Osteocyte (in vitro differentiated cells): Measurements from ENCODE around the gene TMEM147. TPM values are rescaled to one million over a fixed set of nuclear protein-coding genes. Genes with fewer than 3 reads are reported as not detected.

Experiments used
- DNase-seq: peaks from one replicate; pipeline ENCODE4 v3.0.0; 2021; ENCODE audit warnings: mixed read lengths; ENCODE audit not compliant: unreplicated experiment; ENCODE audit errors: extremely low spot score
- H3K27ac Mint-ChIP-seq: one replicate; pipeline ENCODE4 v1.8.0; 2021; ENCODE audit warnings: mild to moderate bottlenecking, mixed read lengths; ENCODE audit not compliant: unreplicated experiment
- H3K27me3 Mint-ChIP-seq: one replicate; pipeline ENCODE4 v1.8.0; 2021; ENCODE audit warnings: mixed read lengths; ENCODE audit not compliant: unreplicated experiment
- H3K36me3 Mint-ChIP-seq: one replicate; pipeline ENCODE4 v1.8.0; 2021; ENCODE audit warnings: mixed read lengths; ENCODE audit not compliant: unreplicated experiment
- H3K4me1 Mint-ChIP-seq: one replicate; pipeline ENCODE4 v1.8.0; 2021; ENCODE audit warnings: mixed read lengths; ENCODE audit not compliant: unreplicated experiment
- H3K4me3 Mint-ChIP-seq: one replicate; pipeline ENCODE4 v1.8.0; 2021; ENCODE audit warnings: mild to moderate bottlenecking, moderate library complexity, mixed read lengths; ENCODE audit not compliant: unreplicated experiment
- H3K9me3 Mint-ChIP-seq: one replicate; pipeline ENCODE4 v1.8.0; 2021; ENCODE audit warnings: mixed read lengths; ENCODE audit not compliant: unreplicated experiment
- CTCF ChIP-seq: fragments of 200-600 bp; sonication (generic); IDR thresholded peaks from 2 replicates; pipeline ENCODE4 v1.5.0; 2021; ENCODE audit warnings: antibody characterized with exemption, mild to moderate bottlenecking, moderate library complexity
- total RNA-seq: library from RNA; stranded (reverse); gene quantifications from 2 replicates; pipeline ENCODE4 v1.2.1, GENCODE V29; 2021

The TMEM147 gene
- total RNA-seq, 1 donor from 2014 or later, result 110 TPM

- H3K27ac Mint-ChIP-seq, result no peak within 1 kb of the TSS
- no peaks in the 10 kb centered on the region for H3K9me3 Mint-ChIP-seq
- no peak within 1 kb of the TSS for H3K4me3 Mint-ChIP-seq
- peaks cover 34% of the 10 kb centered on the region for H3K27me3 Mint-ChIP-seq
- DNase-seq, result no peak
- H3K36me3 Mint-ChIP-seq, result no peaks in the 10 kb centered on the region
- no peak for TF ChIP-seq CTCF
- H3K4me1 Mint-ChIP-seq, result peaks cover 15% of the 10 kb centered on the region
Measured at GRCh38 chr19:35513628-35514281, 31.7 kb upstream of the TMEM147 start, which contains the start of gene DMKN. TSS of gene DMKN (minus strand) at chr19:35513649. CDS start at chr19:35513475, 174 bp downstream.

GRCh38 chr19:35514282-35514809 is 31.1 kb upstream of the TMEM147 start:
- Mint-ChIP-seq H3K4me1 (peaks cover 17% of the 10 kb centered on the region), H3K27me3 (peaks cover 28% of the 10 kb centered on the region), H3K36me3 (no peaks in the 10 kb centered on the region), H3K4me3 (no peak overlapping the region), H3K9me3 (no peaks in the 10 kb centered on the region), H3K27ac (no peak overlapping the region)
- no peak for DNase-seq
- TF ChIP-seq CTCF, result no peak

GRCh38 chr19:35516310-35516709 is 29.1 kb upstream of the TMEM147 start:
- Mint-ChIP-seq H3K4me1 (peaks cover 10% of the 10 kb centered on the region), H3K27ac (no peak overlapping the region), H3K36me3 (no peaks in the 10 kb centered on the region), H3K9me3 (no peaks in the 10 kb centered on the region), H3K4me3 (no peak overlapping the region), H3K27me3 (peaks cover 15% of the 10 kb centered on the region)
- no peak for DNase-seq
- no peak for TF ChIP-seq CTCF

GRCh38 chr19:35517342-35517741 is 28.1 kb upstream of the TMEM147 start:
- H3K9me3 Mint-ChIP-seq, result no peaks in the 10 kb centered on the region
- TF ChIP-seq CTCF, result no peak

GRCh38 chr19:35518313-35518712 is 27.1 kb upstream of the TMEM147 start:
- no peak for DNase-seq
- peaks cover 10% of the 10 kb centered on the region for H3K4me1 Mint-ChIP-seq
- H3K9me3 Mint-ChIP-seq, result no peaks in the 10 kb centered on the region
- H3K4me3 Mint-ChIP-seq, result no peak overlapping the region
- H3K27ac Mint-ChIP-seq, result peak overlapping the region; percentile 25
- no peak for TF ChIP-seq CTCF
- peaks cover 6% of the 10 kb centered on the region for H3K27me3 Mint-ChIP-seq
- no peaks in the 10 kb centered on the region for H3K36me3 Mint-ChIP-seq

More at GRCh38 chr19:35517342-35517741, 28.1 kb upstream of the TMEM147 start:
- Mint-ChIP-seq H3K27ac (no peak overlapping the region), H3K27me3 (peaks cover 13% of the 10 kb centered on the region), H3K36me3 (no peaks in the 10 kb centered on the region), H3K4me1 (peaks cover 10% of the 10 kb centered on the region), H3K4me3 (no peak overlapping the region)
- DNase-seq, result no peak
